Measurements from ENCODE around the gene SAMD15. TPM values are rescaled to one million over a fixed set of nuclear protein-coding genes. Genes with fewer than 3 reads are reported as not detected.

SAMD15 gene
- total RNA-seq, 1 donor from 2014 or later, result not detected

- Histone ChIP-seq H3K4me3 (no peak overlapping the region), H3K27ac (no peak overlapping the region), H3K36me3 (no peaks in the 10 kb centered on the region), H3K4me1 (no peaks in the 10 kb centered on the region), H3K9me3 (no peaks in the 10 kb centered on the region), H3K27me3 (no peaks in the 10 kb centered on the region)
- no peak for TF ChIP-seq CTCF (IDR thresholded peaks at IDR 0.05)
- no peak for DNase-seq (ENCODE audit: low spot score in 2 of 2)
- intact Hi-C loops (cut with DNase I), result no loop called here
Observed at GRCh38 chr14:77364146-77364545, 13.0 kb upstream of the SAMD15 start.

GRCh38 chr14:77369285-77369684 is 7.9 kb upstream of the SAMD15 start:
- H3K4me1 ChIP-seq, result no peaks in the 10 kb centered on the region
- no peaks in the 10 kb centered on the region for H3K36me3 ChIP-seq
- H3K4me3 ChIP-seq, result no peak overlapping the region
- H3K27me3 ChIP-seq, result no peaks in the 10 kb centered on the region
- no peaks in the 10 kb centered on the region for H3K9me3 ChIP-seq
- TF ChIP-seq CTCF (IDR thresholded peaks at IDR 0.05), result no peak
- H3K27ac ChIP-seq, result no peak overlapping the region
- intact Hi-C loops (cut with DNase I), result no loop called here
- no peak for DNase-seq (ENCODE audit: low spot score in 2 of 2)

DNA sequence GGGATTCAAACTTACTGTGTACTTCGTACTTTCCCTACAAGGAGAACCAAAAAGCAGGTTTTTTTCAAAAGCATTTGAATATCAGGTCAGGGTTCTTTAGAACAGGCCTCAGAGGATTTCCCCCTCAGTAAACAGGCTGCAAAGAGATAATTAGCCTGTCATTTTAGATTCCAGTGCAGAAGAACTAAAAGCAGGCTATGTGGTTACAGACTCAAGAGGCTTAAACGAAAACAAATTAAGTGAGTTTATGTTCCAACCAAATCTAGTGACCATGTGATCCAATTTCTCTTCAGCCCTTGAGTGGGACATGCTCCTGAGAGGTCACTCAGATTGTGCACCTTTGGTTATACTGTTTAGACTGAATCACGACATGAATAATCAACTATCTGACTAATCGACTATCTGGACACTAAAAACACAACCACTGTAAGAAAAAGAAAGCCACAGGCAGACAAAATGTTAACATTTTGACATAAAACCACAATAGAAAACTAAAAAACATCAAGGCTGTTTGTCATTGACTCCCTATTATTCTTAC is 4.8 kb upstream of the SAMD15 start:
- intact Hi-C loops (cut with DNase I), result no loop called here
- no peak overlapping the region for H3K27ac ChIP-seq

GRCh38 chr14:77375164-77375950 is 1.8 kb upstream of the SAMD15 start:
- Histone ChIP-seq H3K27me3 (no peaks in the 10 kb centered on the region), H3K4me1 (peaks cover 3 to 12% of the 10 kb centered on the region in 2 donors), H3K9me3 (no peaks in the 10 kb centered on the region), H3K36me3 (no peaks in the 10 kb centered on the region), H3K4me3 (peak overlapping the region; percentile 94 to 97), H3K27ac (no peak overlapping the region)
- no peak for TF ChIP-seq CTCF (IDR thresholded peaks at IDR 0.05)
- intact Hi-C loops (cut with DNase I), result no loop called here
- DNase-seq (ENCODE audit: low spot score in 2 of 2), result no peak

More for the DNA sequence above, 4.8 kb upstream of the SAMD15 start:
- Histone ChIP-seq H3K4me3 (no peak overlapping the region), H3K4me1 (peaks cover 3 to 9% of the 10 kb centered on the region in 2 donors), H3K36me3 (no peaks in the 10 kb centered on the region), H3K27me3 (no peaks in the 10 kb centered on the region), H3K9me3 (no peaks in the 10 kb centered on the region)
- DNase-seq (ENCODE audit: low spot score in 2 of 2), result no peak
- TF ChIP-seq CTCF (IDR thresholded peaks at IDR 0.05), result no peak

DNA sequence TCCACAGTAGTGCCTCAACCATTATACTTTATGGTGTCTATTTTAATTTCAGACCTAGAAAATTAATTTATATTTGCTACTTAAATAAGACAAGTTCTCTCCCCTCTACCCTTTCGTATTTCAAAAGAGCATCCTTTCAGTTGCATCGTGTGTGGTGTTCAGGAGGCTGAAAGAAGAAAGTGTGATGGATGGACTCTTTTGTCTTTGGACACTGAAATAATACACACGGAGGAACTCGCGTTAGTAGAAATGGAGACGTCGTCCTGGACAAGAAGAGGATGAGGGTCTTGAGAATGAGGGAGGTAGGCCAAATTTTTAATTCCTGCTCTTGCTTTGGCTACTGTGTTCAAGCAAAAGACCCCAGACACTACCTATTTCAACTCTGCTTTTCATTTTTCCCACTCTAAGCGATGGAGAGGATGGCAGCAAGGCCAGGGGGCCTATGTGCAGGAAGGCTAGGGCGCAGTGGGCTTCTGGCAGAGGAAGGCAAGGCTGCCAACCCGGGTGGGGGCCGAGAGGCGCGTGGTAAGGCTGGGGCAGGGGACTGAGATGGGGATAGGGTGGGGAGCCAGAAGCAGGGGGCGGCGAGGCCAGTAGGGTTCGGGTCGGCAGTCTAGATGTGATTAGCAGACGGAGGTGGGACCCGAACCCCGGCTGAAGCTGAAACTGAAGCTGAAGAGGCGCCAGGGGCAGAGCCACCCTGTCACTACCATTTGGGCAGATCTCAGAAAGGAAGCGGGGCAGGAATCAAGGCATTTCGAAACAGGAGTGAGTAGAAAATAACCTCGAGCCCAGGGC is 1.0 kb upstream of the SAMD15 start:
- peak in 1 of 2 donors; percentile 62 for DNase-seq (ENCODE audit: low spot score in 2 of 2)
- H3K27ac ChIP-seq, result peak overlapping the region; percentile 71 to 79
- peaks cover 3 to 12% of the 10 kb centered on the region in 2 donors for H3K4me1 ChIP-seq
- H3K4me3 ChIP-seq, result peak overlapping the region; percentile 94 to 97
- H3K36me3 ChIP-seq, result no peaks in the 10 kb centered on the region
- H3K27me3 ChIP-seq, result no peaks in the 10 kb centered on the region
- no peaks in the 10 kb centered on the region for H3K9me3 ChIP-seq
- no peak for TF ChIP-seq CTCF (IDR thresholded peaks at IDR 0.05)
- intact Hi-C loops (cut with DNase I), result no loop called here
